NCI-H69 (cell line): ENCODE results near the gene TMCO4.

Experiments
- DNase-seq: peaks from one replicate; lab custom pipeline; 2025; lab: John Stamatoyannopoulos, UW

TMCO4 gene

GRCh38 chr1:19715334-19716203 lies 84.1 kb downstream of the TMCO4 start:
- peak; percentile 89 for DNase-seq

GRCh38 chr1:19712928-19713327 lies 86.8 kb downstream of the TMCO4 start:
- no peak for DNase-seq

- no peak for DNase-seq
Measured at GRCh38 chr1:19710825-19711611, 88.7 kb downstream of the TMCO4 start.

GRCh38 chr1:19709260-19709793 lies 90.4 kb downstream of the TMCO4 start:
- DNase-seq = no peak

GRCh38 chr1:19708567-19709110 lies 91.1 kb downstream of the TMCO4 start:
- no peak for DNase-seq

GRCh38 chr1:19706136-19706535 lies 93.6 kb downstream of the TMCO4 start:
- no peak for DNase-seq

GRCh38 chr1:19705464-19705863 lies 94.3 kb downstream of the TMCO4 start:
- DNase-seq = no peak

- DNase-seq = peak; percentile 44
Measured at GRCh38 chr1:19704247-19705113, 95.2 kb downstream of the TMCO4 start.

- no peak for DNase-seq
Measured at GRCh38 chr1:19703280-19703679, 96.4 kb downstream of the TMCO4 start.

- no peak for DNase-seq
Measured at GRCh38 chr1:19700079-19700777, 99.5 kb downstream of the TMCO4 start.

- DNase-seq = no peak
Measured at GRCh38 chr1:19698181-19698580, 101.5 kb downstream of the TMCO4 start.

- DNase-seq = no peak
Measured at GRCh38 chr1:19696820-19697219, 102.9 kb downstream of the TMCO4 start.

GRCh38 chr1:19695772-19696171 lies 103.9 kb downstream of the TMCO4 start:
- DNase-seq = no peak

GRCh38 chr1:19694298-19694697 lies 105.4 kb downstream of the TMCO4 start:
- no peak for DNase-seq

- DNase-seq = no peak
Measured at GRCh38 chr1:19690342-19690741, 109.4 kb downstream of the TMCO4 start.

GRCh38 chr1:19689856-19690255 lies 109.9 kb downstream of the TMCO4 start:
- no peak for DNase-seq

- DNase-seq = peak; percentile 64
Measured at GRCh38 chr1:19689085-19689757, 110.5 kb downstream of the TMCO4 start.

- no peak for DNase-seq
Measured at GRCh38 chr1:19688041-19688842, 111.5 kb downstream of the TMCO4 start.

GRCh38 chr1:19687414-19687813 lies 112.3 kb downstream of the TMCO4 start:
- no peak for DNase-seq

- DNase-seq = no peak
Measured at GRCh38 chr1:19685994-19686393, 113.7 kb downstream of the TMCO4 start.
